Right lobe of liver (tissue), 6 donors: ENCODE data around the gene EFCAB5. TPM values are rescaled to one million over a fixed set of nuclear protein-coding genes. Genes with fewer than 3 reads are reported as not detected.

Experiments used
- ATAC-seq, 4 donors: fragments of 200-7000 bp; cut with Tn5 transposase; one replicate each; pipeline ENCODE4 v1.9.1; 2020; ENCODE audit warnings: mild to moderate bottlenecking in 4 of 4, moderate library complexity in 4 of 4
- DNase-seq, 3 donors: peaks; one replicate each; pipeline ENCODE4 v3.0.0-alpha.2; 2020
- H3K27ac ChIP-seq, 3 donors: fragments of 200-600 bp; one replicate each; pipeline ENCODE4 v1.8.0; 2022
- H3K27me3 ChIP-seq, 2 donors: fragments of 200-600 bp; one replicate each; pipeline ENCODE4 v1.8.0; 2022
- H3K36me3 ChIP-seq, 4 donors: fragments of 200-600 bp; sonication (generic) in 1 of 4; one replicate each; pipeline versions ENCODE4 v1.5.1 to v1.8.0; 2017 to 2022; ENCODE audit warnings: control low read depth in 1 of 4
- H3K4me1 ChIP-seq, 4 donors: fragments of 200-600 bp; sonication (generic) in 1 of 4; one replicate each; pipeline versions ENCODE4 v1.5.1 to v1.8.0; 2017 to 2022; ENCODE audit warnings: control low read depth in 1 of 4
- H3K4me3 ChIP-seq, 3 donors: fragments of 200-600 bp; one replicate each; pipeline ENCODE4 v1.8.0; 2022
- H3K9me3 ChIP-seq, 4 donors: fragments of 200-600 bp; sonication (generic) in 1 of 4; one replicate each; pipeline versions ENCODE4 v1.5.1 to v1.8.0; 2017 to 2022; ENCODE audit warnings: control low read depth in 1 of 4
- POLR2A ChIP-seq: fragments of 450-650 bp; IDR thresholded peaks from one replicate; pipeline ENCODE4 v1.6.1; 2017; ENCODE audit warnings: antibody characterized with exemption, mild to moderate bottlenecking
- WGBS: methylation state at CpG from one replicate; pipeline ENCODE4 v1.1.6; 2018; ENCODE audit warnings: low coverage, low lambda C conversion rate; ENCODE audit not compliant: insufficient coverage; ENCODE audit errors: missing lambda C conversion rate; 5-methylcytosine and 5-hydroxymethylcytosine counted together
- intact Hi-C, 2 donors: fragments of 100-400 bp; cut with DNase I; formaldehyde crosslinking; loops; one replicate each; pipeline versions ENCODE4 v1.11.2 to v1.14.1; 2022
- total RNA-seq, 6 experiments: library from RNA; depleted of rRNA in 2 of 6; stranded (reverse); fragments of >200 nt in 2 of 6; fragmentation: NEBNext Ultra II Directional in 3 of 6; extraction: Animal tissue kit (Norgen Biotek cat#: 25700) in 3 of 6; gene quantifications; one replicate each; pipeline versions ENCODE4 v1.1.0 to v1.2.4, GENCODE V29; 2016 to 2023
- TF ChIP-seq, protein P1 (sequence below), 4 donors: fragments of 200-600 bp in 3 of 4; fragments of 450-650 bp in 1 of 4; IDR thresholded peaks; one replicate each; pipeline versions ENCODE4 v1.5.1 to v1.8.0; 2016 to 2022; ENCODE audit warnings: antibody characterized with exemption in 4 of 4, mild to moderate bottlenecking in 2 of 4
- donor health status: DM: no; HTN: yes; CAD: no.
- donor health status: DM: no; HTN: no; CAD: no.
- donor health status: DM: no; HTN: no; CAD: no.
- donor health status: DM: no; HTN: yes; CAD: no.
- donor health status: DM: no; HTN: yes; CAD: no.

Gene EFCAB5
- total RNA-seq, 6 experiments from 2014 or later, result 0.32 TPM; not detected in 5

DNA sequence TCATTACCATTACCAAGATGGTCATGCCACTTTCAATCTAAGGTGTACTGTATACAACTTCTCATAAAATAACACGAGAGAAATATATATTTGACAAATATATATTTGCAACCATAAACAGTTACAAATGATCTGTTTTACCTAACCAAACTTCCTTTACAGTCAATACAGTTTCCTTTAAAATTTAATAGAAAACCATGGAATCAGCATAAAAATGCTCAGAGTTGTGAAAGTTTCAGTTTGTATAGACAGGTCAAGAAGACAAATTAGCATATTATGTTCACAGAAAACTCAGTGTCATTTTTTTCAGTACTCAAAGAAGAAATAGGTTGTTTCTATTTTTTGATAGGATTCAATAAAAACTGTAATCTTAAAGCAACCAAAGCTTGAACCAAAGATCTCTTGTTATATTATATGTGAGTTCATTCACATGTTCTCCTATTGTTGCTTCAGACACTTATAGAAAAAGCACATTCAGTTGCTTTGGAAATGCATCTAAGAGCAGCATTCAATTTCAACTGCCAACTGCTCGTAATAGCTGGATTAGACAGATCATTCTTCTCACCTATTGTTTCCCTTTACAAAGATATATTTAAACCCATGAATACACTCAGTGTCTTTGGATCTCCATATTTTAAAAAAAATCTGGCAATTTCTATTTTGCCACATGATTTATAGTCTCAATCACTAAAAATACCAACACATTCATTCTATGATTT, 26.5 kb upstream of the EFCAB5 start:
- Histone ChIP-seq H3K27ac (no peak overlapping the region), H3K9me3 (no peaks in the 10 kb centered on the region), H3K4me3 (no peak overlapping the region), H3K27me3 (no peaks in the 10 kb centered on the region), H3K36me3 (no peaks in the 10 kb centered on the region), H3K4me1 (no peaks in the 10 kb centered on the region)
- intact Hi-C loops, result no loop called here
- ATAC-seq (no peak), DNase-seq (no peak)
- 85% methylated on average over 2 of the region's 2 CpGs for WGBS
- TF ChIP-seq POLR2A, result no peak
- TF ChIP-seq, protein P1, sequence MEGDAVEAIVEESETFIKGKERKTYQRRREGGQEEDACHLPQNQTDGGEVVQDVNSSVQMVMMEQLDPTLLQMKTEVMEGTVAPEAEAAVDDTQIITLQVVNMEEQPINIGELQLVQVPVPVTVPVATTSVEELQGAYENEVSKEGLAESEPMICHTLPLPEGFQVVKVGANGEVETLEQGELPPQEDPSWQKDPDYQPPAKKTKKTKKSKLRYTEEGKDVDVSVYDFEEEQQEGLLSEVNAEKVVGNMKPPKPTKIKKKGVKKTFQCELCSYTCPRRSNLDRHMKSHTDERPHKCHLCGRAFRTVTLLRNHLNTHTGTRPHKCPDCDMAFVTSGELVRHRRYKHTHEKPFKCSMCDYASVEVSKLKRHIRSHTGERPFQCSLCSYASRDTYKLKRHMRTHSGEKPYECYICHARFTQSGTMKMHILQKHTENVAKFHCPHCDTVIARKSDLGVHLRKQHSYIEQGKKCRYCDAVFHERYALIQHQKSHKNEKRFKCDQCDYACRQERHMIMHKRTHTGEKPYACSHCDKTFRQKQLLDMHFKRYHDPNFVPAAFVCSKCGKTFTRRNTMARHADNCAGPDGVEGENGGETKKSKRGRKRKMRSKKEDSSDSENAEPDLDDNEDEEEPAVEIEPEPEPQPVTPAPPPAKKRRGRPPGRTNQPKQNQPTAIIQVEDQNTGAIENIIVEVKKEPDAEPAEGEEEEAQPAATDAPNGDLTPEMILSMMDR (IDR thresholded peaks at IDR 0.05), result no peak

DNA sequence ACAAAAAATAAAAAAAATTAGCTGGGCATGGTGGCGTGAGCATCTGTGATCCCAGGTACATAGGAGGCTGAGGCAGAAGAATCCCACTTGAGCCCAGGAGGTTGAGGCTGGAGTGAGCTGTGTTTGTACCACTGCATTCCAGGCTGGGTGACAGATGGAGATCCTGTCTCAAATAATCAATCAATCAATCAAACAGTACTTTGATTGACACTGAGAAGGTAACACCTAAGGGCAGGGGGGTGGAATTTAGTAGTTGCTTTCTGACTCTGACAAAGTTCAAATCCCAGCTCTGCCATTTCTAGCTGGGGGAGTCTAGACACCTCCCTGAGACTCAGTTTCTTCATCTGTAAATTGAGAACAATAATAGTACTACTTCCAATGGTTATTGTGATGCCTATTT, 23.4 kb upstream of the EFCAB5 start:
- Histone ChIP-seq H3K27me3 (no peaks in the 10 kb centered on the region), H3K36me3 (no peaks in the 10 kb centered on the region), H3K4me1 (no peaks in the 10 kb centered on the region), H3K27ac (no peak overlapping the region), H3K9me3 (no peaks in the 10 kb centered on the region), H3K4me3 (no peak overlapping the region)
- 100% methylated on average over 1 of the region's 1 CpG for WGBS
- ATAC-seq (no peak), DNase-seq (no peak)
- no peak for TF ChIP-seq POLR2A
- TF ChIP-seq, protein P1 (IDR thresholded peaks at IDR 0.05), result no peak
- intact Hi-C loops, result no loop called here

DNA sequence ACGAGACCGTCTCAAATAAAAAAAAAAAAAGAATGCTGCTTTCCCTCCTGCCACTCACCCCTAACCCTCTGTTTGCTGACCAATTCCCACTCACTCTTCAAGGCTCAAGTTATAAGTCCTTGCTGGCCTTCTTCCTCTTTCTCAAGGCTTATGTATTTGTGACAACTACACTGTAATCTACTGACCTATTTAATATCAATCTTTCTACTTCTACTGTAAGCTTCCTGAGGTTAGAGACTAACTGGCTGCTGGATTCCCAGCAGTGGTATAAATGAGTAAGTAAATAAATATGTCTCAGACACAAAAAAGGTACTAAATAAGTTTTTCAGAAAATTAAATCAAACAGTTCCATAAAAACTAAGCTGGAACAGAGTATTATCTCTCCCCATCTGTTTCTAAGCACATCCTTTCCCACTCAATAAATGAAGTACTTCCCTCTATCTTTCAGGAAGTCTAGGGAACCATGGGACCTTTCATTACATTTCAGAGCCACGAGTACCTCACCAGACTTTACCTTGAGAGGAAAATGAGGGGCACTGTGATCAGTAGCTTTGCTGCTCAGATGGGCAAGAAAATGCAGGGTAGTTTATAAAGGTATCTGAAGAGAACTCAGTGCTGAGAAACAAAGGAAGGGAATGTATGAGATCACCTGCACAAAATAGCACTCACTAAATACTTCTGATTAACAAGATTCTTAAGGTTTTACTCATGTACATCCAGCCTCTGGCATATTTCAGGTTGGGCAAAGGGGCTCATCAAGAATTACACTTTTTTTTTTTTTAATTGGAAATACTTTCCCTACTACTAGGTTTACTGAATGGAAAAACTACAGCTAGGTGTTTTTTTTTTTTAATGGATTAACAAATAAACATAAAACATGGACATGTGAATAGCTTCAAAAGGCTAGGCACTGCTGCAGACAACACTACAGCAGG, 22.2 kb upstream of the EFCAB5 start:
- H3K9me3 ChIP-seq, result no peaks in the 10 kb centered on the region
- no peaks in the 10 kb centered on the region for H3K36me3 ChIP-seq
- H3K27me3 ChIP-seq, result no peaks in the 10 kb centered on the region
- H3K27ac ChIP-seq, result no peak overlapping the region
- H3K4me1 ChIP-seq, result no peaks in the 10 kb centered on the region
- ATAC-seq (no peak), DNase-seq (no peak)
- TF ChIP-seq POLR2A, result no peak
- TF ChIP-seq, protein P1 (IDR thresholded peaks at IDR 0.05), result no peak
- WGBS, result 83% methylated on average over 3 of the region's 3 CpGs
- no peak overlapping the region for H3K4me3 ChIP-seq
- intact Hi-C loops, result no loop called here

DNA sequence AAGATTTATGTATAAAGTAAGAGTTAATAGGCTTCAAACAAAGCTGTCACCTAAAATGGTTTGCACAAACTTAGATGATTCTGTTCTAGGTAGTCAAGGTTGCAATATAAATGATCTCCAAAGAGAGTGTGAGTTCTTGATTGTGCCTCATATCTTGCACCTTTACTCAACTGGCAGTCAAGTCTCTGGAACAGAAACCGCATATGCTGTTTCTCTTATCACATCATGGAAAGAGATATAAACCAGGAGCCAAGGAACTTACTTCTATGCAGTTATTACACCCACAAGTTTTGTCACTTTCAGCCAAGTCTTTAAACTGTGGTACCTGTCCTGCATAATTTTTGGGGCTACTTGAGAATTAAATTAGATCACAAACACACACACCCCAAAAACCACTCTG, 16.6 kb upstream of the EFCAB5 start:
- Histone ChIP-seq H3K4me1 (peaks cover 0 to 5% (median 0%) of the 10 kb centered on the region in 4 donors), H3K4me3 (no peak overlapping the region), H3K36me3 (no peaks in the 10 kb centered on the region), H3K27ac (no peak overlapping the region), H3K27me3 (no peaks in the 10 kb centered on the region), H3K9me3 (no peaks in the 10 kb centered on the region)
- DNase-seq (no peak), ATAC-seq (no peak)
- WGBS, result 88% methylated on average over 1 of the region's 1 CpG
- TF ChIP-seq, protein P1 (IDR thresholded peaks at IDR 0.05), result no peak
- intact Hi-C loops, result no loop called here
